ENCODE results near the gene LRCH1.

Gene LRCH1

GRCh38 chr13:46796515-46797474 lies 243.8 kb downstream of the LRCH1 start, which contains the start of gene ESD:
TSS of gene ESD (minus strand) at chr13:46797161. CDS start at chr13:46791413, 5,748 bp downstream.
- Histone ChIP-seq H3K27ac (ENCODE audit: low read length) (peak within 1 kb of the TSS; percentile 98), H3K9me3 (ENCODE audit: insufficient read depth, low read length, severe bottlenecking) (no peaks in the 10 kb centered on the region), H3K27me3 (ENCODE audit: insufficient read depth, low read length, poor library complexity) (no peaks in the 10 kb centered on the region), H3K4me3 (ENCODE audit: low read depth in 1 of 2, low read length in 2 of 2) (peak within 1 kb of the TSS; percentile 82 to 97), H2AFZ (ENCODE audit: low read depth, low read length) (peak within 1 kb of the TSS; percentile 100), H3K36me3 (ENCODE audit: insufficient read depth, low read length) (peaks cover 10% of the 10 kb centered on the region), H3K4me2 (ENCODE audit: insufficient read depth, low read length) (peak within 1 kb of the TSS; percentile 93), H3K4me1 (ENCODE audit: insufficient read depth, low read length) (peaks cover 53% of the 10 kb centered on the region), H3K79me2 (ENCODE audit: insufficient read depth, low read length) (peaks cover 52% of the 10 kb centered on the region), H3K9ac (ENCODE audit: low read depth, low read length) (peak within 1 kb of the TSS; percentile 96), H4K20me1 (ENCODE audit: insufficient read depth, low read length) (no peaks in the 10 kb centered on the region)
- no peak for TF ChIP-seq EZH2 (IDR thresholded peaks at IDR 0.05; ENCODE audit: borderline replicate concordance, low read depth, low read length, severe bottlenecking)
- peak; percentile 6 for TF ChIP-seq CTCF (IDR thresholded peaks at IDR 0.05; ENCODE audit: borderline replicate concordance, extremely low read depth, low read length, poor library complexity, severe bottlenecking)
- peak; percentile 93 for ATAC-seq (ENCODE audit: insufficient read depth, low read depth)
- DNase-seq, result peak; percentile 96

DNA sequence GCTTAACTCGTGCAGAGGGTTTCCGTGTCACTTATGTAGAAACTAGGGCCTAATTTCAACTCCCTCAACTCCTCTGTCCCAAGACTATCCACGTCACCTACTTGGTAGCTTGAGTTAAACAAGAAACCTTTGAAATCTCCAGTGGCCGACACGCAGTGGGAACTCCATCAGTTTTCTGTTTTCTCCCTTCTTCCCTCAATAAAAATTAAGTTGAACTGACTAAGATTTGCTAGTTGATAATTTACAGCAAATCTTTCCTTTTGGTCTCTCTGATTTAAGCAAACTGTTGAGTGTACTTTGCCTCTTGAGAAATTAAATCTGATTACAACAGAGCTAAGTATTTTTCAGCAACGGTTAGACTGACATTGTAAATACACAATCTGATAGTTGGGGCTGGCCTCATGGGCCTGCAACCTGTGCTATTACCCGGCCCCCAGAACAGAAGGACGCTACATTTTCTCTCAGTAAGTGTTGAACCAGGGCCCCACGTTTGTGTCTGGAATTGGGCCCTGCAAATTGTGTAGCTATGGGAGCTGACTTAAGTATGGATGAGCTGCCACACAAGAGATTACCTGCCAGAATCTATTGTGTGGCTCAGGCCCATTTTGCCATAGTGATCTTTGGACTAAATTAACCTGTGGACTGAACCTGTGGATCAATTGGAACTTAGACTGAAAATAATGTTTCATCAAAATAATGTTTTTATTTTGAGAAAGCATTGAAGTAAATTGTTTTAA lies 244.7 kb downstream of the LRCH1 start:
- peak overlapping the region; percentile 82 to 97; a peak in 3 of 4 replicates for H3K4me3 ChIP-seq (ENCODE audit: low read depth in 1 of 2, low read length in 2 of 2)
- H3K27ac ChIP-seq (ENCODE audit: low read length), result peak overlapping the region; percentile 98

DNA sequence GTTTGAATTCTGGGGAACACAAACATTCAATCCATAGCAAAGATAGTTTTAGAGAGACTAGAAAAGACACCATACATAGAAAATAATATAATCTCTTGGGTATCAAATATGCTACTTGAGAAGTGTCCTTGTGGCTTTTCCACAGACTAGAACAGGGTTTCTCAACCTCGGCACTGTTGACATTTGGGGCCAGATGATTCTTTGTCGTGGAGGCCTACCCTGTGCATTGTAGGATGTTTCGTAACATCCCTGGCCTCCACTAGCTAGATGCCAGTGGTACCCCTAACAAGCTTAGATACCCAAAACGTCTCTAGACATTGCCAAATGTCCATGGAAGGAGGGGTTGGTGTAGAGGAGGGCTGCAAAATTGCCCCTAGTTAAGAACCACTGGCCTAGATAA lies 246.2 kb downstream of the LRCH1 start:
- Histone ChIP-seq H3K4me2 (ENCODE audit: insufficient read depth, low read length) (no peak overlapping the region), H3K4me1 (ENCODE audit: insufficient read depth, low read length) (peaks cover 37% of the 10 kb centered on the region), H4K20me1 (ENCODE audit: insufficient read depth, low read length) (no peaks in the 10 kb centered on the region), H3K27ac (ENCODE audit: low read length) (no peak overlapping the region), H3K9me3 (ENCODE audit: insufficient read depth, low read length, severe bottlenecking) (no peaks in the 10 kb centered on the region), H3K36me3 (ENCODE audit: insufficient read depth, low read length) (no peaks in the 10 kb centered on the region; the same call in 1 of the 2 replicates), H3K4me3 (ENCODE audit: low read depth in 1 of 2, low read length in 2 of 2) (no peak overlapping the region), H3K9ac (ENCODE audit: low read depth, low read length) (no peak overlapping the region), H3K79me2 (ENCODE audit: insufficient read depth, low read length) (peaks cover 31% of the 10 kb centered on the region), H2AFZ (ENCODE audit: low read depth, low read length) (no peak overlapping the region), H3K27me3 (ENCODE audit: insufficient read depth, low read length, poor library complexity) (no peaks in the 10 kb centered on the region)
- no peak for DNase-seq
- no peak for ATAC-seq (ENCODE audit: insufficient read depth, low read depth)
- TF ChIP-seq EZH2 (IDR thresholded peaks at IDR 0.05; ENCODE audit: borderline replicate concordance, low read depth, low read length, severe bottlenecking) (no peak), CTCF (IDR thresholded peaks at IDR 0.05; ENCODE audit: borderline replicate concordance, extremely low read depth, low read length, poor library complexity, severe bottlenecking) (no peak)

More for the DNA sequence above, 244.7 kb downstream of the LRCH1 start:
- no peaks in the 10 kb centered on the region for H3K9me3 ChIP-seq (ENCODE audit: insufficient read depth, low read length, severe bottlenecking)
- H4K20me1 ChIP-seq (ENCODE audit: insufficient read depth, low read length), result no peaks in the 10 kb centered on the region
- H3K27me3 ChIP-seq (ENCODE audit: insufficient read depth, low read length, poor library complexity), result no peaks in the 10 kb centered on the region
- DNase-seq (no peak), ATAC-seq (ENCODE audit: insufficient read depth, low read depth) (no peak)
- peak overlapping the region; percentile 100 for H2AFZ ChIP-seq (ENCODE audit: low read depth, low read length)
- H3K79me2 ChIP-seq (ENCODE audit: insufficient read depth, low read length), result peaks cover 45% of the 10 kb centered on the region
- peak overlapping the region; percentile 93 for H3K4me2 ChIP-seq (ENCODE audit: insufficient read depth, low read length)
- TF ChIP-seq CTCF (IDR thresholded peaks at IDR 0.05; ENCODE audit: borderline replicate concordance, extremely low read depth, low read length, poor library complexity, severe bottlenecking), result no peak
- no peak for TF ChIP-seq EZH2 (IDR thresholded peaks at IDR 0.05; ENCODE audit: borderline replicate concordance, low read depth, low read length, severe bottlenecking)
- peak overlapping the region; percentile 96 for H3K9ac ChIP-seq (ENCODE audit: low read depth, low read length)
- H3K36me3 ChIP-seq (ENCODE audit: insufficient read depth, low read length), result peaks cover 5% of the 10 kb centered on the region
- H3K4me1 ChIP-seq (ENCODE audit: insufficient read depth, low read length), result peaks cover 49% of the 10 kb centered on the region
